GM18909 (cell line): ENCODE results near the gene ONECUT3.
"Not testable (repeated sequence)": the region's sequence is repeated elsewhere in the genome, so short reads cannot be mapped to it uniquely, and the experiment has no call there.

Source experiments
- ATAC-seq: cut with Tn5 transposase; IDR thresholded peaks from one replicate; pipeline ENCODE4 v1.9.1; 2021; ENCODE audit warnings: mild to moderate bottlenecking; ENCODE audit not compliant: unreplicated experiment, poor library complexity

ONECUT3 gene

DNA sequence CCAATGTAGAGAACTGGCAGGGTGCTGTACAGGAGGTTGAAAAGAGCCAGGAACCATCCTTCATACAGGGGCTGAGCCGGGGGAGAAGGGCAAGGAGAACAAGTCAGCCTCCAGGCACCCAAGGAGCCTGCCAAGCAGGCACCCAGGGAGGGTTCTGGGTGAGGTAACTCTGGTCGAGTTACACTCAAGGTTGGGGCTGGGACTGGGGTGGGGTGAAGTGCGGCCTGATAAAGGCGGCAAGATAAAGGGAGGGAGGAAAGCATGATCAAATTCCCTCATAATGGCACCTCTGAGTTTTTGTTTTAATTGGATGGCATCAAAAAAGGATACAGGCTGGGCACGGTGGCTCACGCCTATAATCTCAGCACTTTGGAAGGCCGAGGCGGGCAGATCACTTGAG lies 33.8 kb downstream of the ONECUT3 start:
- ATAC-seq, result no peak

DNA sequence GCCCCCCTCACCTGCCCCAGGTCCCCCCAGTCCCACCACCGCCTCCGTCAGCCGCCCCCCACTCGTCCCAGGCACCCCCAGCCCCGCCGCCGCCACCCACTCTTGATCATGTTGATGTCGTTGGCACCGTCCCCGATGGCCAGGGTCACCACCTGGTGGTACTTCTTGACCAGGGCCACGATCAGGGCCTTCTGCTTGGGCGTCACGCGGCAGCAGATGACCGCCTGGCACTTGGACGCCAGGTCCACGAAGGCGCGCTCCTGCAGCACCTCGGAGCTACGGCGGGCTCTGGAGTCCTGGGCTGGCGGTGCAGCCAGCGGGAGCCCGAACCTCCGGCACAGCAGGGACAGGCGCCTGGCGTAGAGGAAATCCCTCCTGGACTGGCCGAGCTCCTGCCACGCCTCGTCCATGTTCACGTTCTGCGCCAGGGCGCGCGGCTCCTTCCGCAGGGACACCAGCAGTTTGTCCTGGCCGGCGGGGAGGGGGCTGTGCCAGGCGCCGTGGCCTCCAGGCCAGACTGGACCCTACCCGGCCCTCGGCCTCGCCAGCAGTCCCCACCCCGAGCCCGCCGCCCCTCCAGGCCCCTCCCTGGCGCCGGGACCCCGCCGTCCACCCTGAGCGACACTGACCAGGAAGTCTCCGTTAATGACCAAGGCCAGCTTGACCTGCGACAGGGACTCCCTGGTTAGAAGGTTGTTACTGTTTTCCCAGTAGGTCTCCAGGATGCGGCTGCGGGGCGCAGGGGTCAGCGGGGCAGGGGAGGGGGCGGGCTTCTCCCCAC lies 36.1 kb downstream of the ONECUT3 start:
- ATAC-seq, result no peak

DNA sequence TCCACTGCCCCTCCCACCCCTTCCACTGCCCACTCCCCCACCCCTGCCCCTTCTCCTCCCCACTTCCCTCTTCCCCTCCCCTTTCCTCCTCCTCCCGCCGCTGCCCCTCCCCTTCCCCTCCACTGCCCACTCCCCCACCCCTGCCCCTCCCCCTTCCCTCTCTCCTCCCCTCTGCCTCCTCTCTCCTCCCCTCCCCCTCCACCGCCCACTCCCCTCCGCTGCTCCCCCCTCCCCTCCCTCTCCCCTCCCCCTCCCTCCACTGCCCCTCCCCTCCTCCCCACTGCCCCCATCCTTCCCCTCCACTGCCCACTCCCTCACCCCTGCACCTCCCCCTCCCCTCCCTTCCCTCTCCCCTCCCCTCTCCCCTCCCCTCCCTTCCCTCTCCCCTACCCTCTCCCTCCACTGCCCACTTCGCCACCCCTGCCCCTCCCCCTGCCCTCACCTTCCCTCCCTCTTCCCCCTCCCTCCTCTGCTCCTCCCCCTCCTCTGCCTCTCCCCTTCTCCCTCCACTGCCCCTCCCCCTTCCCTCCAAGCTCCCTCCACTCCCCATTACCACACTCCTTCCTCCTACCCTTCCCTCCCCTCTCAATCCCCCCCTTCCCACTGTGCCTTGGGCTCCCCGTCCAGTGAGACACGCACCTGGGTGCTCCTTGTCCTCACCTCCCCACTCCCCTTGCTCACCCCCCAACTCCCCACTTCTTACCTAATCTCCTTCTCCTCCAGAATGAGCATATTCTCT lies 36.9 kb downstream of the ONECUT3 start:
- ATAC-seq, result no peak

DNA sequence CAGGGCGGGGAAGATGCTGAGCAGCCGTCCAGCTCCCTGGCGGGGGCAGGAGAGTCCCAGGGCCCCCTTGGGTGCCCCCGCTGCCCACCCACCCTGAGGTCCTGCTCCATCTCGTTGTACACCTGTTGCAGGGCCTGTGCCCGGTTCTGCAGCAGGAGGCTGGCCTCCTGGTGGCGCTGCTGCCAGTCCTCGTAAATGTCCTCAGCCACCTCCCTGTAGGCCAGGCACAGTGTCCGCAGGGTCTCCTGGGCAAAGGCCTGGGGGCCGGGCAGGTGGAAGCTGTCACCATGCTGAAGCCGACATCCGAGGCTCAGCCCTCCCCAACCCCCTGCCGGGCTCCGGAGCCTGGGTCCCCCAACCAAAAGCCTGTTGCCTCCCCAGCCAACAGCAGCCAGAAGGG lies 38.6 kb downstream of the ONECUT3 start:
- ATAC-seq, result no peak

DNA sequence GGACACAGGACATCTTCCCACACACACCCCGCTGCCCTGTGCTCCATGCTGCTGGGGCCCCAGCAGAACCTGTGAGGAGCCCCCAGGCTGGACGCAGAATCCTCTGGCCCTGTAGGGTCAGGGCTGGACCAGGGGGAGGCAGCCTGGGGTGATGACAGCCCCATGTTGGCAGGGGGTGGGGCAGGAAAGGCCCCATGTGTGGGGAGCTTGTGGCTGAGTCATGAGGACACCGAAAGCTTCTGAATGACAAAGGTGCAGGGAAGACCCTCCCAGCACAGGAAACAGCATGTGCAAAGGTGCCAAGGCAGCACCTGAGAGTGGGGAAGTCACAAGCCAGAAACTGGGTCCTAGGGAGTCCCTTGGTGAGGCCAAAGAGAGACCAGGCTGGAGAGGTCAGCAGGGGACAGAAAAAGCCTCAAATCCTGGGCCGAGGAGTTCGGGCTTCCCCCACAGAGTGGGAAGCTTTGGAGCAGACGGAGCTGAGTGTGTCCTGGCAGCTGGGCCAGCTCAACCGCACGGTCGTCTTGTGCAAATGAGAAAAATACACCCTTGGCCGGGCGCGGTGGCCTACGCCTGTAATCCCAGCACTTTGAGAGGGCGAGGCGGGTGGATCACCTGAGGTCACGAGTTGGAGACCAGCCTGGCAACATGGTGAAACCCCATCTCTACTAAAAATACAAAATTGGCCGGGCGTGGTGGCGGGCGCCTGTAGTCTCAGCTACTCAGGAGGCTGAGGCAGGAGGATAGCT lies 41.3 kb downstream of the ONECUT3 start:
- ATAC-seq, result no peak

DNA sequence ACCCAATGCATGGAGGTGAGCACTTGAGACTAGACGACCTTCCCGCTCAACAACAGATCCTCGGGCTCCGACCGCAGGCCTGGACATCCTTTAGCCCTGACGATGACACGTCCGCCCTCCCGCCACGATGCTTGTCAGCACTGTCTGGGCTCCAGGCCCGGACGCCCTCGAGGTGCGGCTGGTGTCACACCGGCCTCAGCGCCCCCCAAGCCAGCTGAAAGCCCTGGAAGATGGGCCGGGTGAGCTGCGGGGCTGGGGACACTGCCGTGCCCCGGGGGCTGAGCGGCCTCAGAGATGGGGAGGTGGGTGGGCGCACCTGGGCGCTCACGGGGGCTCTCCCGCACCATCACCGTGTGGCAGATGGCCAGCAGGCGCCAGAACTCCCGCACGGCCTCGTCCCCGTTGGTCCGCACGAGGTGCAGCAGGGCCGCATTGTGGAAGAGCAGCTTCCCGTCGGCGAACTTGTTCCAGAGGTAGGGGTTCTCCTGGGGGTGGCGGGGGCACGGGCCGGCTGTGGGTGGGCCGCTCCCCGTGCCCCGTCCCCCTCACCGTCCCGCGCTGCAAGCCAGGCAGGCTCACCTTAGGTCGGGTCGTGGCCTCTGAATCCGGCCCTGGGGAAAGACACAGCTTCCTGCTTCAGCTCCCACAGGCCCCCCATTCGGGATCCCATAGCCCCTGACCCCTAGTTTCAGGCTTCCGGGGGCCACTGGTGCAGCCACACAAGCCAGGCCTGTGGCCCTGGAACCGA lies 43.3 kb downstream of the ONECUT3 start:
- ATAC-seq, result no peak

DNA sequence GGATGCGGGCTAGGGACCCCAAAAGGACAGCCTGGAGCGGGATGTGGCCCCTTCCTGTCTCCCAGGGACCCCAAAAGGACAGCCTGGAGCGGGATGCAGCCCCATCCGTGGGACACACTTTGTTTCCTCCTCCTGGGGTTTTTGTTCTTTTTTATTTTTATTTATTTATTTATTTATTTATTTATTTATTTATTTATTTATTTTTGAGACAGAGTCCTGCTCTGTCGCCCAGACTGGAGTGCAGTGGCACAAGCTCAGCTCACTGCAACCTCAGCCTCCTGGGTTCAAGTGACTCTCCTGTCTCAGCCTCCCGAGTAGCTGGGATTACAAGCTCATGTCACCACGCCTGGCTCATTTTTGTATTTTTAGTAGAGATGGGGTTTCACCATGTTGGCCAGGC lies 44.0 kb downstream of the ONECUT3 start:
- not testable (repeated sequence) for ATAC-seq

DNA sequence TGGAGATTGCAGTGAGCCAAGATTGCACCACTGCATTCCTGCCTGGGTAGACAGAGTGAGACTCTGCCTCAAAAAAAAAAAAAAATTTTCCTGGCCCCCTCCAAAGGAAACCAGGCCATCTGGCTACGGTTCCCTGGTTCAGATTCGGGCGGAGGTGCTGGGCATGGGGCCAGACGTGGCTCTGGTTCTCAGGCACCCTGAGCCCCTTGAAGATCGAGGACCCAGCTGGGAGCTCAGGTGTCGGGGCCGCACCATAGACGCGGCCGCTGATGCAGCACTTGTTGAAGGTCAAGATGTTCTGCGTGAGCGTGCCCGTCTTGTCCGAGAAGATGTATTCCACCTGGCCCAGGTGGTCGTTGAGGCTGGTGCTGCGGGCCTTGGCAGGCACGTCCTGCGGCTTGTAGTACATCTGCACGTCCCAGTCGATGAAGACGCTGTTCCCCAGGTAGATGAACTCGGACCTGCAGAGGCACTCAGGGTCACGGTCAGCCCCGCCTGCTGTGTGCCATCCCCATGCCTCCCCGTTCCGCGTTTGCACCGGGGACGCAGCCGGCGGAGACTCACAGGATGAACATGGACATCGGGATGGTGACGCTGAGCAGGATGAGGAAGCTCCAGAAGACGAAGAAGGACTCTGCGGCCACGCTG lies 46.5 kb downstream of the ONECUT3 start:
- ATAC-seq, result no peak

DNA sequence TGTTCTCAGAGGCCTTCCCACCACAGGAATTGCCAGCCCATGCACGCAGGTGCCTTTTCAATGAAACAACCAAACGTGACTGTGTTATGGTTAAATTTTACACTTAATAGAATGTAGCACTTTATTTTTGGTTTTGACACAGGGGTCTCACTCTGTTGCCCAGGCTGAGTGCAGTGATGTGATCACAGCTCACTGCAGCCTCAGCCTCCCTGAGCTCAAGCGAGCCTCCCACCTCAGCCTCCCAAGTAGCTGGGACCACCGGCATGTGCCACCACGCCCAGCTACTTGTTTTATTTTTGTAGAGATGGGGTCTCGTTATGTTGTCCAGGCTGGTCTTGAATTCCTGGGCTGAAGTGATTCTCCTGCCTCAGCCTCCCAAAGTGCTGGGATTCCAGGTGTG lies 51.6 kb downstream of the ONECUT3 start:
- ATAC-seq, result no peak

DNA sequence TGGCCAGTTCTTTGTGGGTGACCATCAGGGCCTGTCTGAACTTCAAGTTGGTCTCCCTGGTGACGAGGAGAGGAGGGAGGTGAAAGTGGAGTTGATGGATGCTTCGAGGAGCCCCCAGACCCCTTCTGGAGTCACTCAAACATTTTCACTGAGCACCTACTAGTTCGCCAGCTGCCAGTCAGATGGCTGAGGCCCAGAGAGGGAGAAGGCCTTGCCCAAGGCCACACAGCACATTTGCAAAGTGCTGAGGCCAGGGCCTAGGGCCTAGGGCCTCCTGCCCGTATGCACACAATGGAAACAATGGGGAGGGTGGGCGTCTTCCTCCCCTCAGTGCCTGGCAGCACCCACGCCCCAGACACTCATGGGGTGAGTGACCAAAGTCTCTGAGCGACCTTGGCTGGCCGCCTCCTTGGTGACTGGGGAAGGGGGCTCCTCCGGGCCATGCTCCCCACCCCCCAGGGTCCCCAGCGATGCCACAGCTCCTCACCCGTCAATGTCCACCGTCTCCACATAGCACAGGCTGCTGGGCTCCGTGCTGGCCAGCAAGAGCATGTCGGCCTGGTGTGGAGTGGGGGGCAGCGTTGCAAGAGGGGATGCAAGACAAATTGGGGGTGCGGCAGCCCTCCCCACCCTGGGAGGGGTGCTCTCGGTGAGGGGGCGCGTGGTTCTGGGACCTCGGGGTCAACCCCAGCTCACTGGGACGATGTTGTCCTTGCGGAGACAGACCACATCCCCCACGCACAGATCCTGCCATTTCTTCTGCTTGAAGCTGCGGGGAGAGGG lies 52.3 kb downstream of the ONECUT3 start:
- ATAC-seq, result no peak

DNA sequence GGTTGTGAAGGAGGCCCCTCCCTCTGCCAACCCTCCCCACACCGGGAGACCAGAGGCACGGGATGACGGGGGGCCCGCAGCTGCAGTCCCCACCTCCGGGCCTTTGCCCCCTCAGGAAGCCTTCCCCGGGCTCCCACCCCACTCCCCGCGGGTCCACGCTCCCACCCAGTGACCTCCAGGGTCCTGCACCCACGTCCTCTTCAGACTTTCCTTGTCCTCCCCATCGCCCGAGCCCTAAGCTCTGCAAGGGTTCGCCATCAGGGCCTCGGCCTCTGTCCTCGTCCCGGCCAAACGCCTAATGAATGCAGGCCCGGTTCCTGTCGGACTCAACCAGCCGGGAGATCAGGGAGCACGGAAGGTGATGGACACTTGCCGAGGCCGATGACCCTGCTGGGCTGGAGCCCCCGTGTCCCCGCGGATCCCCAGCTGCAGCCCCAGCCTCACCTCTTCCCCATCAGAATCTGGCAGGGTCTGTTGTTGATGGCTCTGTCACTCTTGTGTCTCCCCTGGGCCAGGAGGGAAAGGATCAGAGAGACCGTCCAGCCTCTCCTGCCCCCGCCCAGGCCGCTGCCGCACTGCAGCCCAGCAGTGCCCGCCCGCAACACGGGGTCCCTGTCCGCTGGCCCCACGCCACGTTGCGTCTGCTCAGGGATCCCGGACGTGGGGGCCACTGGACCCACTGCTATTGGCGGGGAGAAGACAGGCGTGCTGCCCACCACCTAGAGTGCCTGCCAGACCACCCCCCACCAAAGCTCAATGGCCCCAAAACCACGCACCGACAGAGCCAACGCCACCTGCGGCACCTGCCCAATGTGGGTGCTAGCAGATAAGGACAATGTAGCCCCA lies 53.1 kb downstream of the ONECUT3 start:
- no peak for ATAC-seq

DNA sequence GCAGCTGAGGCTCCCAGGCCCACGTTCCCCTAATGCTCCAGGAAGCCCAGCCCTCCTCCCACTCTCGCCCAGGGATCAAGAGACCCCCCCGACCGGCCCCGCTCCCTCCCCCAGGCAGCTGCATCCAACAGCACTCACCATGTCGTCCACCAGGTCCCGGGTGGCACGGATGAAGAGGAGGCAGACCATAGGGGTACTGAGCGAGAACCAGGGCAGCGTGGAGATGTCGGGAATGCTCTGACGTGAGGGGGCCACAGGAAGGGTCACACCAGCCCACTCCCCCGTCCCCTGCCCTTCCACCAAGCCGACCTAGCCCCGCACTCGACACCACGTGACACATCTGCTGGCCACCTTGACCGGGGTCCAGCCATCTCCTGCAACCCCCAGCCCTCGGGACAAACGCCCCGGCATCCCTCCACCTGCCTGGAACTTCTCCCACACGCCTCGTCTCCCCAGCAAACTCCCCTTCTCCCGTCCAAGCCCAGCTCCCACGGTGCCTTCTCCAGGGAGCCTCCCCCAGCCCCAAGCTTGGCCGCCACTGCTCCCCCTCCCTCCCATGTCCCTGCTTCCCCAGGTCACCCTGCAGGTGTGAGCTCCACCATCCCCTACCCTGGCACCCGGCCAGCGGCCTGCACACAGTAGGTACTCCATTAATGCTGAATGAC lies 53.9 kb downstream of the ONECUT3 start:
- ATAC-seq, result no peak

DNA sequence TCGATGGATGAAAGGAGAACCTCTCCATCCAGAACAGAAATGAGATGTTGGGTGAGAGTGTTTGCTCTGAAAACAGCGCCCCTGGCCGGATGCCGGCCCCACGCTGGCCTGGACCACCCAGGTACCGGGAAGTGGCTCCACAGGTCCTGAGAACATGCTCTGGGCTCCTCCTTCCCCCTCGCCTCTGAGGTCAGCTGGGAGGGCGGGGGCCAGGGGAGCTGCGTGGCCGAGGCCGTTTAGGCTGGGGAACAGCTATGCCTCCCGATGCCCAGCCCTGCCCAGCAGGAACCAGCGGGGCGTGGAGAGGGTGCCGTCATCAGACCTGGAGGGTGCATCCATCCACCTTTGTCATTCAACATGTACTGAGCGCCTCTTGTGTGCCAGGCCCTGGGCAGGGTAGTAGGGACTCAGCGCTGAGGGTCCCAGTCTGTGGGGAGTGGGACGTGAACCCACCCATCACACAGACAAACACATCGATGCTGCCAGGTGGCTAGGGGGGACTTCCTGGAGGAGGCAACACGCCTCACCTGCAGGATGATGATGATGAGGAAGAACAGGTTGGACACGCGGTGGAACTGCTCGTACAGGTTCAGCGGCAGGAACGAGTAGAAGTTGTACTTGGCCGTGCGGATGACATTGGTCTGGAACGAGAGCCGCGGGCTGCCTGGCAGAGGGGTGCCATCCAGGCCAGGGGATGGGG lies 54.5 kb downstream of the ONECUT3 start:
- ATAC-seq, result no peak

DNA sequence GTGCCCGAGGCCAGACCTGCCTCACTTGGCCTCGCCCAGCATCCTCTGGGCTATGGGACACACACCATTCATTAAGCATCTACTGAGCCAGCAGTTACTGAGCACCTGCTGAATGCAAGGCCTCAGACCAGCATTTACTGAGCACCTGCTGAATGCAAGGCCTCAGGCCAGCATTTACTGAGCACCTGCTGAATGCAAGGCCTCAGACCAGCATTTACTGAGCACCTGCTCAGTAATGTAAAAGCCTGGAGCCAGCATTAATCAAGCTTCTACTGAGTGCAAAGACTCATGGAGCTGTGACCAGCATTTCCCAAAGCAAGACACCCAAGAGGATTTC lies 55.1 kb downstream of the ONECUT3 start:
- ATAC-seq, result no peak

DNA sequence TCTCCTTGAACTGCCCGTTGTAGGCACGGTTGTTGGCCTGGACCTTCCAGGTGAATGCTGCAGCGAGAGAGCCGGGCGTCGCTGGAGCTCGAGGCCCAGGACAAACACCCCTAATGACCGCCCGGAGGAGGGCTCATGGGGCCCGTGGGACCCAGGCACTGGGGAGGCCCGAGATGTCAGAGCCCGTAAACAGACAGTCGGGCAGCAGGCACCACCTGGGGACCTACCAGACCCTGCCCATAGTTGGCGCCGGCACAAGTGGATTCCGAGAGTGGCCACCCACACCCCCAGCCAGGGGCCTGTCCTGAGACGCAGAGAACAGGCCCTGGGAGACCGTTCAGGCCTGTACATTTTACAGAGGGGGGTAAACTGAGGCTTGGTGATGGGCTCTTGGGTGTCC lies 56.4 kb downstream of the ONECUT3 start:
- ATAC-seq, result no peak

DNA sequence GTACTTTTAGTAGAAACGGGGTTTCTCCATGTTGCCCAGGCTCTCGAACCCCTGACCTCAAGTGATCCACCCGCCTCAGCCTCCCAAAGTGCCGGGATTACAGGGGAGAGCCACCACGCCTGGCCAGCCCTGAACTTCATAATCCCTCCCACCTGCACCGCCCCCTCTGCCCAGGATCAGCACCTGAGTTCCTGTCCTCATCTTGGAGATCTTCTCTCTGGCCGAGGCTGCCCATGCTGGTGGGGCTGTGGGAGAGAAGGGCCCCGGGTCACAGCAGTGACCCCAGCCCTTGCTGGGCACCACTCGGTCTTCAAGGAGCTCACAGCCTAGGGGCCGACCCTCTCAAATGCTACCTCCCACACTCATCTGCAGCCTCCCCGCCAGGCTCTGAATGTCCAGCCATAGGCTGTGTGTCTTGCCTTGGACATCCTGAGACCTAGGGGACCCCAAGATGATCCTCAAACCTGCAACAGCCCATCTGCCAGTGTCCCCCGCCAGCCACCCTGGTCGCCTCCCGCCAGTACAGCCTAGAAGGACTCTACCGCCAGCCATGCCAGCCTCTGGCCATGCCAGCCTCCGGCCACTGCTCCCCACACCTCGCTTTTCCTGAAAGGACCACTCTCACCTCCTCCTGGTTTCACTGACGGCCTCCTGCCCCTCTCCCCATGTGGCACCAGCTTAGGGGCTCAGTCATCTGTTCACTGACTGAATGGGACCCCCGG lies 57.3 kb downstream of the ONECUT3 start:
- ATAC-seq, result no peak

DNA sequence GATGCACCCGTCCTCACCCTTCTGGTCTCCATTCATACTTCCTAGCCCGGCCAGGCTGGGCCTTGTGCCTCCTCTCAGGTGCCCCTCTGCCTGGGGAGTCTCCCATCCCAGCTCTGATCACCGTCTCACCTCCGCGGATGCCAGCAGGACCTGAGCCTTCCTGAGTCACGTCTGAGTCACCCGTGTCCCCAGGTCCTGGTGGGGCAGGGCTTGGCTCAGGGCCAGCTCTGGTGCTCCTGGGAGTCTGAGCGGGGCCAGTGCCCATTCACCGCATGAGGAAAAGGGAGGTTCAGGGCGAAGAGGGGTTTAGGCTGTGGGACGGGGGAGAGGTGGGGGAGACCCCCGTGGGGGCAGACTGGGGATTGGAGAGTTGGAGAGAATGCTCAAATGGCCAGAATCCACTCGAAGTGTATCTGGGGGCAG lies 58.2 kb downstream of the ONECUT3 start:
- no peak for ATAC-seq
